CD14-positive monocyte (primary cell): ENCODE measurements around the gene NDUFB2. TPM values are rescaled to one million over a fixed set of nuclear protein-coding genes. Genes with fewer than 3 reads are reported as not detected.

Source experiments
- DNase-seq, 3 donors: peaks; one replicate each; pipeline ENCODE4 v3.0.0-alpha.2; 2011 to 2022
- H2AFZ ChIP-seq: 2 replicates; pipeline ENCODE4 v1.6.0; 2012; ENCODE audit warnings: mild to moderate bottlenecking, low read depth, low read length, inconsistent platforms; ENCODE audit not compliant: insufficient read depth, poor library complexity, severe bottlenecking
- H3K27ac ChIP-seq, 2 donors: 1 replicate in 1 of 2; 2 replicates in 1 of 2; pipeline ENCODE4 v1.5.1; 2012 to 2013; ENCODE audit warnings: low read length in 2 of 2, control low read depth in 1 of 2, inconsistent platforms in 1 of 2, low read depth in 1 of 2, mild to moderate bottlenecking in 1 of 2
- H3K27me3 ChIP-seq, 2 donors: one replicate each; pipeline versions ENCODE4 v1.6.0 to v1.6.1; 2011 to 2013; ENCODE audit warnings: low read length in 2 of 2; ENCODE audit not compliant: control insufficient read depth in 2 of 2, insufficient read depth in 2 of 2
- H3K36me3 ChIP-seq, 2 donors: replicated peaks in 1 of 2; 1 replicate in 1 of 2; 2 replicates in 1 of 2; pipeline versions ENCODE4 v1.5.1 to v1.6.1; 2012 to 2013; ENCODE audit warnings: low read length in 2 of 2, control low read depth in 1 of 2, inconsistent platforms in 1 of 2, mild to moderate bottlenecking in 1 of 2; ENCODE audit not compliant: insufficient read depth in 2 of 2, control insufficient read depth in 1 of 2
- H3K4me1 ChIP-seq, 2 donors: 1 replicate in 1 of 2; 2 replicates in 1 of 2; pipeline versions ENCODE4 v1.5.1 to v1.6.1; 2012 to 2013; ENCODE audit warnings: low read length in 2 of 2, control low read depth in 1 of 2, inconsistent platforms in 1 of 2, mild to moderate bottlenecking in 1 of 2, moderate library complexity in 1 of 2; ENCODE audit not compliant: insufficient read depth in 2 of 2, control insufficient read depth in 1 of 2
- H3K4me2 ChIP-seq: replicated peaks from 2 replicates; pipeline ENCODE3; 2012; ENCODE audit warnings: low read length, moderate library complexity, mild to moderate bottlenecking; ENCODE audit not compliant: poor library complexity, severe bottlenecking; ENCODE audit errors: extremely low read depth
- H3K4me3 ChIP-seq, 3 experiments: fragments of 200-600 bp in 1 of 3; sonication (generic) in 1 of 3; replicated peaks in 1 of 3; 1 replicate in 2 of 3; 2 replicates in 1 of 3; pipeline ENCODE4 v1.5.1; 2011 to 2013; ENCODE audit warnings: low read length in 3 of 3, mild to moderate bottlenecking in 3 of 3, control low read depth in 2 of 3, low read depth in 2 of 3, inconsistent platforms in 1 of 3, moderate library complexity in 1 of 3
- H3K79me2 ChIP-seq: 2 replicates; pipeline ENCODE4 v1.6.0; 2012; ENCODE audit warnings: mild to moderate bottlenecking, control low read depth, inconsistent platforms, low read length, moderate library complexity; ENCODE audit not compliant: insufficient read depth
- H3K9ac ChIP-seq: 2 replicates; pipeline ENCODE4 v1.6.0; 2017; ENCODE audit warnings: low read length, mild to moderate bottlenecking; ENCODE audit not compliant: insufficient read depth, poor library complexity, severe bottlenecking
- H3K9me3 ChIP-seq, 2 donors: replicated peaks in 1 of 2; 1 replicate in 1 of 2; 2 replicates in 1 of 2; pipeline versions ENCODE4 v1.5.1 to v1.6.1; 2012 to 2013; ENCODE audit warnings: low read length in 2 of 2, control low read depth in 1 of 2; ENCODE audit not compliant: control insufficient read depth in 1 of 2, insufficient read depth in 1 of 2
- H4K20me1 ChIP-seq: 2 replicates; pipeline ENCODE4 v1.6.0; 2012; ENCODE audit warnings: mild to moderate bottlenecking, low read length, control low read depth, moderate library complexity; ENCODE audit not compliant: insufficient read depth
- H3K27ac Mint-ChIP-seq, 7 donors: one replicate each; pipeline ENCODE4 v1.8.0; 2020; ENCODE audit warnings: mild to moderate bottlenecking in 7 of 7, mixed read lengths in 7 of 7, moderate library complexity in 6 of 7, inconsistent platforms in 2 of 7
- H3K27me3 Mint-ChIP-seq, 3 donors: one replicate each; pipeline ENCODE4 v1.8.0; 2021 to 2022; ENCODE audit warnings: low read depth in 3 of 3, mild to moderate bottlenecking in 3 of 3, mixed read lengths in 3 of 3, moderate library complexity in 3 of 3, inconsistent platforms in 1 of 3
- H3K36me3 Mint-ChIP-seq, 2 donors: one replicate each; pipeline ENCODE4 v1.8.0; 2020; ENCODE audit warnings: mixed read lengths in 2 of 2, inconsistent platforms in 1 of 2, mild to moderate bottlenecking in 1 of 2
- H3K4me1 Mint-ChIP-seq: one replicate; pipeline ENCODE4 v1.8.0; 2020; ENCODE audit warnings: mild to moderate bottlenecking, mixed read lengths
- H3K4me3 Mint-ChIP-seq, 2 donors: one replicate each; pipeline ENCODE4 v1.8.0; 2020; ENCODE audit warnings: mild to moderate bottlenecking in 2 of 2, mixed read lengths in 2 of 2, moderate library complexity in 1 of 2
- H3K9me3 Mint-ChIP-seq, 7 donors: one replicate each; pipeline ENCODE4 v1.8.0; 2020 to 2022; ENCODE audit warnings: mixed read lengths in 7 of 7, mild to moderate bottlenecking in 6 of 7, moderate library complexity in 6 of 7, inconsistent platforms in 2 of 7
- WGBS: methylation state at CpG from one replicate; pipeline ENCODE4 v1.1.5; 2013; ENCODE audit warnings: missing lambda C conversion rate; ENCODE audit not compliant: insufficient coverage; 5-methylcytosine and 5-hydroxymethylcytosine counted together
- intact Hi-C, 2 donors: fragments of 100-400 bp; cut with micrococcal nuclease; formaldehyde crosslinking; loops; one replicate each; pipeline versions ENCODE4 v1.15.0 to v1.15.1; 2023
- polyA plus RNA-seq, 3 donors: library from polyadenylated mRNA; depleted of rRNA in 1 of 3; unstranded in 2 of 3; stranded (reverse) in 1 of 3; fragments of 300-500 nt in 2 of 3; fragments of >200 nt in 1 of 3; fragmentation: Illumina TruSeq in 2 of 3; gene quantifications; 1 replicate in 2 of 3; 2 replicates in 1 of 3; pipeline ENCODE4 v1.2.3, GENCODE V29; 2012 to 2021
- TF ChIP-seq, protein P1 (sequence below): fragments of 200-600 bp; IDR thresholded peaks from one replicate; pipeline ENCODE4 v1.8.0; 2022; ENCODE audit warnings: antibody characterized with exemption, mild to moderate bottlenecking

The NDUFB2 gene
- polyA plus RNA-seq, 3 donors: 250 to 516 (median 479) TPM

DNA sequence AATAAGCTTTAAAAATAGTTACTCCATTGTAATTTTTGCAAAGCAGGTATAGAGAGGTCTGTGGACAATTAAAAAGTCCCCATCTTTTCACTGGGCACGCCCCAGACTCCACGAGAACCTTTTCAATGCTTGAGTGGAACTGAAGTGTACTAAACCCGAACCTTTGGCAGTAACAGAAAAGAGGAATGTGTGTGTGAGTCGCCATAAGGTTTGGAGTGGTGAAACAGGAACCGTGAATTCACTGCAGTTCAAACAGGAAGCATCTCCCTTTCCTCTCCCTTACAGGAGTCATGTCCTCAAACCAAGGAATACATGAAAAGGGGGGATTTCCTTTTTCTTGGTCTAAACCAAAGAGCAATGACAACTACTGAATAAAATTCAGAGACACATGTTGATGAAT lies 23.2 kb downstream of the NDUFB2 start:
- Mint-ChIP-seq H3K27me3 (peaks cover 0 to 1% (median 0%) of the 10 kb centered on the region in 3 donors), H3K9me3 (no peaks in the 10 kb centered on the region), H3K27ac (peak overlapping the region in 1 of 7 donors; percentile 27), H3K4me3 (no peak overlapping the region), H3K36me3 (peaks cover 6 to 15% of the 10 kb centered on the region in 2 donors), H3K4me1 (peaks cover 9% of the 10 kb centered on the region)
- no peak overlapping the region for H3K4me2 ChIP-seq
- H4K20me1 ChIP-seq: no peaks in the 10 kb centered on the region
- peaks cover 9% of the 10 kb centered on the region in 2 donors for H3K4me1 ChIP-seq
- H3K27ac ChIP-seq: no peak overlapping the region
- H3K36me3 ChIP-seq: peaks cover 0 to under 1% of the 10 kb centered on the region in 2 donors
- no peak overlapping the region for H3K4me3 ChIP-seq
- H3K79me2 ChIP-seq: no peaks in the 10 kb centered on the region
- intact Hi-C loops: no loop called here
- DNase-seq: peak; percentile 29 to 57 (median 38)
- H3K27me3 ChIP-seq: no peaks in the 10 kb centered on the region
- H2AFZ ChIP-seq: no peak overlapping the region
- WGBS: no CpG with 5 or more reads among the region's 5 CpGs
- no peaks in the 10 kb centered on the region for H3K9me3 ChIP-seq
- no peak overlapping the region for H3K9ac ChIP-seq
- TF ChIP-seq, protein P1, sequence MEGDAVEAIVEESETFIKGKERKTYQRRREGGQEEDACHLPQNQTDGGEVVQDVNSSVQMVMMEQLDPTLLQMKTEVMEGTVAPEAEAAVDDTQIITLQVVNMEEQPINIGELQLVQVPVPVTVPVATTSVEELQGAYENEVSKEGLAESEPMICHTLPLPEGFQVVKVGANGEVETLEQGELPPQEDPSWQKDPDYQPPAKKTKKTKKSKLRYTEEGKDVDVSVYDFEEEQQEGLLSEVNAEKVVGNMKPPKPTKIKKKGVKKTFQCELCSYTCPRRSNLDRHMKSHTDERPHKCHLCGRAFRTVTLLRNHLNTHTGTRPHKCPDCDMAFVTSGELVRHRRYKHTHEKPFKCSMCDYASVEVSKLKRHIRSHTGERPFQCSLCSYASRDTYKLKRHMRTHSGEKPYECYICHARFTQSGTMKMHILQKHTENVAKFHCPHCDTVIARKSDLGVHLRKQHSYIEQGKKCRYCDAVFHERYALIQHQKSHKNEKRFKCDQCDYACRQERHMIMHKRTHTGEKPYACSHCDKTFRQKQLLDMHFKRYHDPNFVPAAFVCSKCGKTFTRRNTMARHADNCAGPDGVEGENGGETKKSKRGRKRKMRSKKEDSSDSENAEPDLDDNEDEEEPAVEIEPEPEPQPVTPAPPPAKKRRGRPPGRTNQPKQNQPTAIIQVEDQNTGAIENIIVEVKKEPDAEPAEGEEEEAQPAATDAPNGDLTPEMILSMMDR: no peak

DNA sequence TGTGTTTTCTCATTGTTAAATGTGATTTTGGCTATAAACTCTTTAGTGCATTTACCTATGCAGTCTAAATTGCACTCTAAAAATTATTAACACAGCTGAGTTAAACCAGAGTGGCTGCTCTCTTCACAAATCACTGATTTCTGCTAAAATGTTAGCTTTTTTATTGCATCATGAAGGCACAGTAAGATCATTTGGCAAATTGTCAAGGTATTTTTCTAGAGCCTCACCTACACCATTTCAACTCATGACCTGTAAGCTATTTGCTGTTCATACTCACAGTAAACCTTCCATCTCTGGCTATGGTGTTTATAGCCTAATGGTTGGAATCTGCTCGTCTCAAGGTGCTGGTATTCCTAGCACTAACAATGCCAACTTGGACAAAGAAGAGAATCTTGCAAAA lies 25.7 kb downstream of the NDUFB2 start:
- H3K4me3 ChIP-seq: no peak overlapping the region
- TF ChIP-seq, protein P1: no peak
- H3K4me2 ChIP-seq: no peak overlapping the region
- H3K9me3 ChIP-seq: no peaks in the 10 kb centered on the region
- H3K9ac ChIP-seq: no peak overlapping the region
- H3K36me3 ChIP-seq: peaks cover 4 to 15% of the 10 kb centered on the region in 2 donors
- intact Hi-C loops: no loop called here
- no peak overlapping the region for H2AFZ ChIP-seq
- Mint-ChIP-seq H3K27ac (no peak overlapping the region), H3K36me3 (peaks cover 14 to 22% of the 10 kb centered on the region in 2 donors), H3K27me3 (peaks cover 0 to 1% (median 0%) of the 10 kb centered on the region in 3 donors), H3K4me3 (no peak overlapping the region), H3K4me1 (peaks cover 9% of the 10 kb centered on the region), H3K9me3 (no peaks in the 10 kb centered on the region)
- H4K20me1 ChIP-seq: no peaks in the 10 kb centered on the region
- H3K79me2 ChIP-seq: no peaks in the 10 kb centered on the region
- H3K27ac ChIP-seq: no peak overlapping the region
- WGBS: no CpG with 5 or more reads among the region's 1 CpG
- H3K27me3 ChIP-seq: no peaks in the 10 kb centered on the region
- DNase-seq: no peak
- H3K4me1 ChIP-seq: peaks cover 9% of the 10 kb centered on the region in 2 donors
